Measurements from ENCODE around the gene PCK2.

DNA sequence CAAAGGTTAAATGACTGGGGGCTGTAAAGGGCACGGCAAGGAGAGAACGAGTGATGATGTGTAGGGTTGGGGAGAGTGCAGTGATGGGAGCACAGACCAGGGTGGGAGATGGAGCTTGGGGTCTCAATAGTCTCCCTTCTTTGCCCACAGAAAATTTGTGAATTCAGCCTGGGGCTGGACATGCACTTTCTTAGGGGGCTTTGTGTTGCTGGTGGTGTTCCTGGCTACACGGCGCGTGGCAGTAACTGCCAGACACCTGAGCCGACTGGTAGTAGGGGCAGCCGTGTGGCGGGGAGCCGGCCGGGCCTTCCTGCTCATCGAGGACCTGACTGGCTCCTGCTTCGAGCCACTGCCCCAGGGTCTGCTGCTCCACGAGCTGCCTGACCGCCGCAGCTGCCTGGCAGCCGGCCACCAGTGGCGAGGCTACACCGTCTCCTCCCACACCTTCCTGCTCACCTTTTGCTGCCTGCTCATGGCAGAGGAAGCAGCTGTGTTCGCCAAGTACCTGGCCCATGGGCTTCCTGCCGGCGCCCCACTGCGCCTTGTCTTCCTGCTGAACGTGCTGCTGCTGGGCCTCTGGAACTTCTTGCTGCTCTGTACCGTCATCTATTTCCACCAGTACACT is 38.1 kb downstream of the PCK2 start:
- TF ChIP-seq, protein P1, sequence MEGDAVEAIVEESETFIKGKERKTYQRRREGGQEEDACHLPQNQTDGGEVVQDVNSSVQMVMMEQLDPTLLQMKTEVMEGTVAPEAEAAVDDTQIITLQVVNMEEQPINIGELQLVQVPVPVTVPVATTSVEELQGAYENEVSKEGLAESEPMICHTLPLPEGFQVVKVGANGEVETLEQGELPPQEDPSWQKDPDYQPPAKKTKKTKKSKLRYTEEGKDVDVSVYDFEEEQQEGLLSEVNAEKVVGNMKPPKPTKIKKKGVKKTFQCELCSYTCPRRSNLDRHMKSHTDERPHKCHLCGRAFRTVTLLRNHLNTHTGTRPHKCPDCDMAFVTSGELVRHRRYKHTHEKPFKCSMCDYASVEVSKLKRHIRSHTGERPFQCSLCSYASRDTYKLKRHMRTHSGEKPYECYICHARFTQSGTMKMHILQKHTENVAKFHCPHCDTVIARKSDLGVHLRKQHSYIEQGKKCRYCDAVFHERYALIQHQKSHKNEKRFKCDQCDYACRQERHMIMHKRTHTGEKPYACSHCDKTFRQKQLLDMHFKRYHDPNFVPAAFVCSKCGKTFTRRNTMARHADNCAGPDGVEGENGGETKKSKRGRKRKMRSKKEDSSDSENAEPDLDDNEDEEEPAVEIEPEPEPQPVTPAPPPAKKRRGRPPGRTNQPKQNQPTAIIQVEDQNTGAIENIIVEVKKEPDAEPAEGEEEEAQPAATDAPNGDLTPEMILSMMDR (IDR thresholded peaks at IDR 0.05; ENCODE audit: extremely low read depth in 1 of 2, insufficient read depth in 1 of 2, low read depth in 1 of 2, low read length in 2 of 2): no peak
- TF ChIP-seq POLR2A (IDR thresholded peaks at IDR 0.05; ENCODE audit: low read depth, low read length): no peak
